BLaER1 (cell line): ENCODE data around the gene NOTUM.
"Not testable (repeated sequence)": the region's sequence is repeated elsewhere in the genome, so short reads cannot be mapped to it uniquely, and the experiment has no call there.

ENCODE experiments used
- H3K27ac ChIP-seq: shearing (Covaris generic); formaldehyde crosslinking; 2 replicates; pipeline ENCODE4 v1.8.1; 2022
- H3K27me3 ChIP-seq: shearing (Covaris generic); formaldehyde crosslinking; 2 replicates; pipeline ENCODE4 v1.8.1; 2022
- H3K36me3 ChIP-seq: shearing (Covaris generic); formaldehyde crosslinking; 2 replicates; pipeline ENCODE4 v1.8.1; 2022
- H3K4me1 ChIP-seq: shearing (Covaris generic); formaldehyde crosslinking; 2 replicates; pipeline ENCODE4 v1.8.1; 2022
- H3K4me2 ChIP-seq: shearing (Covaris generic); formaldehyde crosslinking; 2 replicates; pipeline ENCODE4 v1.8.1; 2022
- H3K4me3 ChIP-seq: shearing (Covaris generic); formaldehyde crosslinking; 2 replicates; pipeline ENCODE4 v1.8.1; 2022
- H3K9ac ChIP-seq: shearing (Covaris generic); formaldehyde crosslinking; 2 replicates; pipeline ENCODE4 v1.8.1; 2022
- H3K9me3 ChIP-seq: shearing (Covaris generic); formaldehyde crosslinking; 2 replicates; pipeline ENCODE4 v1.8.1; 2022
- H4K20me1 ChIP-seq: shearing (Covaris generic); formaldehyde crosslinking; 2 replicates; pipeline ENCODE4 v1.8.1; 2022
- Cebpa-rat ChIP-seq: shearing (Covaris generic); IDR thresholded peaks from 2 replicates; pipeline ENCODE4 v1.8.1; 2022

NOTUM gene

DNA sequence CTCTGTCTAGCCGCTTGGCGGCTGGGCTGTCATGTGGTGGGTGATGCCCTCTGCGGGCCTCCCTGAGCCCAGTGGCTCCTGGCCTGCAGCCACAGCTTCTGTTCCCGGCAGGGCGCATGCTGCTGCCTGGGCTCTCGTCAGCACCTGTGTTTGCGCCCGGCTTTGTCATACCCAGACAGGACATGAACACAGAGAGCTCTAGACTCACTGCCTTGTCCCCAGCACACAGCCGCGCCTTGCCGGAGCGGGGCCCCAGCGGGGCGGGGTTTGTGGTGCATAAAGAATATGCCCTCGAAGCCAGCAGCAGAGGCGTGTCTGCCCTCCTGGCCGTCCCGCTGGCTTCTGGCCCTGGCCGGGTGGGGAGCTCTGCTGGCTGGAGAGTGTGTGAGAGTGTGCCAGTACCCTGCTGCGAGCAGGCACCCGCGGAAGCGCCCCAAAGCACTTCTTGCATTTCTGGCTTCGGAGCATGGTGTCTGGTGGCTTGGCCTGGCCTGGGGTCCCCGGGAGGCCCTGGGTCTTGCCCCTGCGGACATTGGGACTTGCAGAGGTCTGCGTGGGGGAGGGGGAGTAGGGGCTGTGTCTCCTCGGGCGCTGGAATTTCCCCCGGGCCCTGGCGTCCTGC is 30.8 kb upstream of the NOTUM start:
- Histone ChIP-seq H3K36me3 (peaks cover 22% of the 10 kb centered on the region; the same call in 1 of the 2 replicates), H3K4me3 (no peak overlapping the region), H3K9me3 (peaks cover 8% of the 10 kb centered on the region; the same call in 1 of the 2 replicates), H4K20me1 (peaks cover 85% of the 10 kb centered on the region), H3K9ac (no peak overlapping the region), H3K27ac (no peak overlapping the region), H3K27me3 (0 out of 2 replicates have a peak, but pooled peaks cover 5% of the 10 kb centered on the region), H3K4me2 (peak overlapping the region; percentile 30), H3K4me1 (peaks cover 38% of the 10 kb centered on the region)
- no peak for TF ChIP-seq Cebpa-rat

DNA sequence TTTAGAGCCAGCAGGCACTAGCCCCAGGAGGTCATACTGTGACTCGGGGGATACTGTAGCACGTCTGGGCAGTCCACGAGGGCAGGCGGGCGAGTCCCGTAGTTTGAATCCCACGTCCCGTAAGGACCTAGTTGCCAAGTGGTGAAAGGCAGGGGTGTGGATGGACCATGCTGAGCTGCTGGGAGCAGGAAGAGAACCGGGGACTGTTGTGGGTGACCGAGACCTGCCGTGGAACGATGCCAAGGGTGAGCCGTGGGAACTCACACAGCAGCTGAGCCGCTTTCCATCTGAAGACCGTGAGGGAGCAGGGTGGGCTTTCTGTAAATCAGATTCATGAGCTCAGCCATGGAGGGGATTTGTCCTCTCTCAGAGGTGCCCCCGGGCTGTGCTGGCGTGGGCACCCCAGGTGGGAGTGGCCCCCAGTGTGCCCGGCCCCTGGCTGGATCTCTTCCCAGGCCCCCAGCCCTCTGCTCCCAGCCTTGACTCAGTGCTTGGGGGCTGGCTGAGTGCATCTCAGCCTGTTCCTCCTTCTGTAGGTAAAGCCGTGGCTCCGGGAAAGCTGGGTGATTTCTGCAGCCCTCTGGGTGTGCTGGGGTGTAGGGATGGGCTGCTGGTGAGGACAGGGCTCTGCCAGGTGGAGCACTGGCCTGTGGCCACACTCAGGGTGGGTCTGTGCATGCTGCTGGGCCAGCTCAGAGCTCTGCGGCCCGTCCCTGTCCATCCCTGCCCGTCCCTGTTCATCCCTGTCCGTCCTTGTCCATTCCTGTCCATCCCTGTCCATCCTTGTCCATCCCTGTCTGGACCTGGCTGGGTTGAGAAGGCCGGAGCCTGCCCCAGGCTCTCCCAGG is 30.1 kb upstream of the NOTUM start:
- Histone ChIP-seq H3K27ac (no peak overlapping the region), H3K9ac (no peak overlapping the region), H3K36me3 (peaks cover 27% of the 10 kb centered on the region), H3K4me3 (no peak overlapping the region), H3K27me3 (0 out of 2 replicates have a peak, but pooled peaks cover 5% of the 10 kb centered on the region), H3K4me1 (peaks cover 39% of the 10 kb centered on the region), H3K4me2 (peak overlapping the region; percentile 30; the same call in 1 of the 2 replicates), H4K20me1 (peaks cover 93% of the 10 kb centered on the region), H3K9me3 (peaks cover 8% of the 10 kb centered on the region; the same call in 1 of the 2 replicates)
- TF ChIP-seq Cebpa-rat = no peak

DNA sequence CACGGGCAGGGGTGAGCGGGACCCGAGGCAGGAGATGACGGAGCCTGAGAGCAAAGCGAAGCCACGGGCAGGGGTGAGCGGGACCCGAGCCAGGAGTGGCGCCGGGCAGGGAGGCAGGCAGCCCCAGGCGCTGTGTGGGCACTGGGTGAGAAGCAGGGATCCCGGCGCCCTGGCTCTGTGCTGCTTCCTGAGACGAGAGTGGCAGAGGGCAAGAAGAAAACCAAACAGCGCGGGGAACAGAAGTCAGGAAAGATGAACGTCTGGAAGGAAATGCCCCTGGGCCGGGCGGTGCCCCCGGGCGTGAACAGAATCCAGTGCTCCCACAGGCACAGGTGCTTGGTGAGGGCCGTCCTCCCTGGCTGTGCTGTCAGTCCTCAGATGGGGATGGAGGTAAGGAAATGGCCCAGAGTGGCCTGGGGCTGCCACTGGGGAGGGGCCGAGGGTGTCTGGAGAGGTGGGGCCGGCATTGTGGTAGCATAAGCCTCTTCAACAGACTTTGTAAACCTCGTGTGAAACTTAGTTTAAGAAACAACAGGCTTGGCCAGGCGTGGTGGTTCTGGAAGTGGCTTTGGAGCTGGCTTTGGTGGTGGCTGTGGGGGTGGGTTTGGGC is 26.3 kb upstream of the NOTUM start:
- H3K27ac ChIP-seq = no peak overlapping the region
- H3K4me3 ChIP-seq = no peak overlapping the region
- H3K36me3 ChIP-seq = peaks cover 52% of the 10 kb centered on the region
- H3K9me3 ChIP-seq = peaks cover 8% of the 10 kb centered on the region; the same call in 1 of the 2 replicates
- H3K4me2 ChIP-seq = 0 out of 2 replicates have a peak overlapping the region, but pooled peaks have one; percentile 9
- H3K9ac ChIP-seq = 0 out of 2 replicates have a peak overlapping the region, but pooled peaks have one; percentile 34
- peaks cover 83% of the 10 kb centered on the region for H4K20me1 ChIP-seq
- H3K27me3 ChIP-seq = peaks cover 10% of the 10 kb centered on the region
- peaks cover 39% of the 10 kb centered on the region for H3K4me1 ChIP-seq
- TF ChIP-seq Cebpa-rat = no peak

DNA sequence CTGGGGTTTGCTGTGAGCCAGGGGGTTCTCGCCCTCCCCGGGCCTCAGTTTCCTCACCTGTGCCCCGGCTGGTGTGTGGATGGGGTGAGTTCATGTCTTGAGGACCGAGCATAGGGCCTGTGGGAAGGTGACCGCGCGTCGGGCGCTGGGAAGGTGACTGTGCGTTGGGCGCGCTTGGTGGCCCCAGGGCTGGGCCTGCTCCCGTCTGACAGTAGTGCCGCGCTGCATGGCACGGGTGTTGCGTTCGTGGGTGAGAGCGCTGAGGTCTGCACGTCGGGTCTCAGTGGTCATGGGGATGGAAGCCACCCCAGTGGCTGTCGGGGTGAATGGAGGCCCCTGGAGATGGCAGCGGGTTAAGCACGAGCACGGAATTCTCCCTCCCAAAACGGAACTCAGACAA is 25.6 kb upstream of the NOTUM start:
- H3K27me3 ChIP-seq = peaks cover 17% of the 10 kb centered on the region
- no peak overlapping the region for H3K4me2 ChIP-seq
- H4K20me1 ChIP-seq = peaks cover 83% of the 10 kb centered on the region
- H3K4me3 ChIP-seq = no peak overlapping the region
- peaks cover 8% of the 10 kb centered on the region; the same call in 1 of the 2 replicates for H3K9me3 ChIP-seq
- H3K27ac ChIP-seq = no peak overlapping the region
- 0 out of 2 replicates have a peak overlapping the region, but pooled peaks have one; percentile 34 for H3K9ac ChIP-seq
- peaks cover 52% of the 10 kb centered on the region for H3K36me3 ChIP-seq
- peaks cover 39% of the 10 kb centered on the region for H3K4me1 ChIP-seq
- TF ChIP-seq Cebpa-rat = no peak

DNA sequence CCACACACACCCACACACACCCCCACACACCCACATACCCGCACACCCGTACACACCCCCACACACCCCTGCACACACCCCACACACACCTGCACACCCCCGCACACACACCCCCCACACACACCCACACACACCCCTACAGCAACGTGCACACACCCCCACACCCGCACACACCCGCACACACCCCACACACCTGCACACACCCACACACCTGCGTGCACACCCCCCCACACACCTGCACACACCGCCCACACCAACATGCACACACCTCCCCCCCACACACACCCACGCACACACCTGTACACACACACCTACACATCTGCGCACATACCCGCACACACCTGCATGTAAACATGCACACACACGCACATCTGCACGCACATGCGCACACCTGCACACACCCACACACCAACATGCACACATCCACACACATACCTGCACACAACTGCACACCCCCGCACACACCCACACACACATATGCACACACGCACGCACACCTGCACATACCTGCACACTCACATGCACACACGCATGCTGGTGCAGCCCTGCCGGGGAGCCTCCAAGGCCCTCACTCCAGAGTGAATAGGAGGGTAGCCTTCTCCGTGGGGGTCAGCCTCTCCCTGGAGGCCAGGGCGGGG is 23.9 kb upstream of the NOTUM start:
- no peak overlapping the region for H3K27ac ChIP-seq
- H3K4me2 ChIP-seq = no peak overlapping the region
- peaks cover 52% of the 10 kb centered on the region for H3K4me1 ChIP-seq
- peaks cover 83% of the 10 kb centered on the region for H4K20me1 ChIP-seq
- H3K4me3 ChIP-seq = no peak overlapping the region
- peaks cover 40% of the 10 kb centered on the region for H3K36me3 ChIP-seq
- peaks cover 28% of the 10 kb centered on the region for H3K27me3 ChIP-seq
- TF ChIP-seq Cebpa-rat = no peak
- H3K9ac ChIP-seq = no peak overlapping the region
- no peaks in the 10 kb centered on the region for H3K9me3 ChIP-seq

DNA sequence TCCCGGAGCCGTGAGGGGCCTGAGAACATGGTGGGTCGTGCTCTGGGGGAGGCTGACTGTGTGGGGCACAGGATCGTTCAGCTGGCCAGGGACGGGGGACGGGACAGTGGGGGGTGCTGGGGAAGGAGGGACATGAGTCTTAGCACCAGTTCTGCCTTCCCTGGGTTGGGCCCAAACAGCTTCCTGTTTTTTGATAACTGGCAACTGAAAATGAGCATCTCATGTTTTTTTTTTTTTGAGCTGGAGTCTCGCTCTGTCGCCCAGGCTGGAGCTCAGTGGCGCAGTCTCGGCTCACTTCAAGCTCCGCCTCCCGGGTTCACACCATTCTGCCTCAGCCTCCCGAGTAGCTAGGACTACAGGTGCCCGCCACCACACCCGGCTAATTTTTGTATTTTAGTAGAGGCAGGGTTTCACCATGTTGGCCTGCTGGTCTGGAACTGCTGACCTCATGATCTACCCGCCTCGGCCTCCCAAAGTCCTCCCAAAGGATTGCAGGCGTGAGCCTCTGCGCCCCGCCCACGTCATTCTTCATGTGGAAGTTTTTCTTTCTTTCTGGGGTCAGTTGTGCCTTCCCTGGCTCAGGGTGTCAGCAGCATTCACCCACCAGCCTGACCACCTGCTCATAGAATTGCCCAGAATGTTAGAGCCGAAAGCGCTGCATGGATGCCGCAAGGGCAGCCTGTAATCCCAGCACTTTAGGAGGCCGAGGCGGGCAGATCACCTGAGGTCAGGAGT is 22.8 kb upstream of the NOTUM start:
- Histone ChIP-seq H3K36me3 (peaks cover 43% of the 10 kb centered on the region), H3K9ac (no peak overlapping the region), H4K20me1 (peaks cover 83% of the 10 kb centered on the region), H3K4me1 (peaks cover 57% of the 10 kb centered on the region), H3K27ac (no peak overlapping the region), H3K9me3 (no peaks in the 10 kb centered on the region), H3K4me2 (peak overlapping the region; percentile 25), H3K27me3 (peaks cover 39% of the 10 kb centered on the region), H3K4me3 (no peak overlapping the region)
- no peak for TF ChIP-seq Cebpa-rat

DNA sequence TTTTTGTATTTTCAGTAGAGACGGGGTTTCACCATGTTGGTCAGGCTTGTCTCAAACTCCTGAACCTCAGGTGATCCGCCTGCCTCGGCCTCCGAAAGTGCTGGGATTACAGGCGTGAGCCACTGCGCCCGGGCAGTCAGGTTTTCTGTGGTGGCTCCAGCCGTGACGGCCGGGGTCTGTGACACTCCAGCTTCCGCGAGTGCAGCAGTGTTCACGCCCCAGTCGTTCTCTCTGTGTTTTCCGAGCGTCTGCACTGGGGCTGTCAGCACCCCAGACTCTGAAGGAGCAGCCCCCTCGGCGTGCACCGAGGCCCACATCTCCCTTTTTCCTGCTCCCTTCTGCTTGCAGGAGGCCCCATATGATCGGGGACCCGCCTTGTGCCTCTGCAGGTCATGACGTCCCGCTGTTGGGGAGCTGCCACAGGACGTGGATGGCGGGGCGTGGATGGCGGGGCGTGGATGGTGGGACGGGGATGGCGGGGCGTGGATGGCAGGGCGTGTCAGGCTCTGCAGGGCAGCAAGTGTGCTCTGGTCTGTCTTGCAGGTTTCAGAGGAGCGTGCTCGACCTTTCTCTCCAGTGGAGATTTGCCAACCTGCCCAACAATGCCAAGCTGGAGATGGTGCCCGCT is 22.1 kb upstream of the NOTUM start:
- Histone ChIP-seq H3K4me1 (peaks cover 64% of the 10 kb centered on the region), H4K20me1 (peaks cover 83% of the 10 kb centered on the region), H3K4me2 (peak overlapping the region; percentile 25; the same call in 1 of the 2 replicates), H3K9me3 (no peaks in the 10 kb centered on the region), H3K36me3 (peaks cover 44% of the 10 kb centered on the region), H3K4me3 (no peak overlapping the region), H3K27me3 (peaks cover 44% of the 10 kb centered on the region), H3K27ac (no peak overlapping the region), H3K9ac (no peak overlapping the region)
- TF ChIP-seq Cebpa-rat = no peak

DNA sequence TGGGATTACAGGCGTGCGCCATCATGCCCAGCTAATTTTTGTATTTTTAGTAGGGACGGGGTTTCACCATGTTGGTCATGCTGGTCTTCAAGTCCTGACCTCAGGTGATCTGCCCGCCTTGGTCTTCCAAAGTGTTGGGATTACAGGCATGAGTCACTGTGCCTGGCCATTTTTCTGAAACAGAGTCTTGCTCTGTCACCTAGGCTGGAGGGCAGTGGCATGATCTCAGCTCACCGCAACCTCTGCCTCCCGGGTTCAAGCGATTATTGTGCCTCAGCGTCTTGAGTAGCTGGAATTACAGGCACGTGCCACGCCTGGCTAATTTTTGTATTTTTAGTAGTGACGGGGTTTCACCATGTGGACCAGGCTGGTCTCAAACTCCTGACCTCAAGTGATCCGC is 20.5 kb upstream of the NOTUM start:
- not testable (repeated sequence) for H3K9me3 ChIP-seq, H3K9ac ChIP-seq, H3K27ac ChIP-seq, H3K4me3 ChIP-seq
- peaks cover 66% of the 10 kb centered on the region for H3K4me1 ChIP-seq
- peak overlapping the region; percentile 68 for H3K4me2 ChIP-seq
- H3K36me3 ChIP-seq = peaks cover 33% of the 10 kb centered on the region
- peaks cover 73% of the 10 kb centered on the region for H4K20me1 ChIP-seq
- H3K27me3 ChIP-seq = peaks cover 44% of the 10 kb centered on the region
